HG03575 (cell line): Measurements from ENCODE around the gene TK2.
"Not testable (repeated sequence)": the region's sequence is repeated elsewhere in the genome, so short reads cannot be mapped to it uniquely, and the experiment has no call there.

Experiments used
- ATAC-seq: cut with Tn5 transposase; IDR thresholded peaks from one replicate; pipeline ENCODE4 v1.9.1; 2021; ENCODE audit not compliant: unreplicated experiment, insufficient number of reproducible peaks, low FRiP score; ENCODE audit errors: extremely low read depth

TK2 gene

DNA sequence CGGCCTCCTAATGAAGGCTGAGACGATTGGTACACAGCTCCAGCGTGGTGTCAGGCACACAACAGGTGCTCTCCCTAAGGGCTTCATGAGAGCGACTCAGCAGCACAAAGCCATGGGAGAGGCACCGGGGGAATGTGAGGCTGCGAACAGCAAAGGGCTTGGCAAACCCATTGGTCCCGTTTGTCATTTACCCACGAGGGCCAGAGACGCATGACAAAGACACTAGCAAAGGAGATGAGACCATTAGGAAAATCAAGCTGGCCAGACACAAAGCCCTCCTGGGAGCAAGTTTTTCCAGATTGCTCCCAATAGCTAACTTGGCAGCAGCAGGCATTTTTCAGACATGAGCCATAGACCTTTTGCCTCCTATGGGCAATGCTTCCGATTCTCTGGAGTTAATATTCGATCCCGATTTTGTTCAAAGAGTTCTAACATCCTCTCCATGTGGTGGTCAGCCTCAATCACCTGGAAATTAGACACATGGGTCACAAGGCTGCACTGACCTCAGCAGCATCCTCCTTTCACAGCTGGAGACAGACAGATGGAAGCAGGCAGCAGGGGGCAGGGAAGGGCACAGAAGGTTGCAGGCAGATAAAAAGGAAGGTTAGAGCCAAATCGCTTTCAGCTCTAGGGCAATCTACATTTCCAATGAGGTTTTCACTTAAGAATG lies 38.2 kb downstream of the TK2 start:
- ATAC-seq, result no peak

DNA sequence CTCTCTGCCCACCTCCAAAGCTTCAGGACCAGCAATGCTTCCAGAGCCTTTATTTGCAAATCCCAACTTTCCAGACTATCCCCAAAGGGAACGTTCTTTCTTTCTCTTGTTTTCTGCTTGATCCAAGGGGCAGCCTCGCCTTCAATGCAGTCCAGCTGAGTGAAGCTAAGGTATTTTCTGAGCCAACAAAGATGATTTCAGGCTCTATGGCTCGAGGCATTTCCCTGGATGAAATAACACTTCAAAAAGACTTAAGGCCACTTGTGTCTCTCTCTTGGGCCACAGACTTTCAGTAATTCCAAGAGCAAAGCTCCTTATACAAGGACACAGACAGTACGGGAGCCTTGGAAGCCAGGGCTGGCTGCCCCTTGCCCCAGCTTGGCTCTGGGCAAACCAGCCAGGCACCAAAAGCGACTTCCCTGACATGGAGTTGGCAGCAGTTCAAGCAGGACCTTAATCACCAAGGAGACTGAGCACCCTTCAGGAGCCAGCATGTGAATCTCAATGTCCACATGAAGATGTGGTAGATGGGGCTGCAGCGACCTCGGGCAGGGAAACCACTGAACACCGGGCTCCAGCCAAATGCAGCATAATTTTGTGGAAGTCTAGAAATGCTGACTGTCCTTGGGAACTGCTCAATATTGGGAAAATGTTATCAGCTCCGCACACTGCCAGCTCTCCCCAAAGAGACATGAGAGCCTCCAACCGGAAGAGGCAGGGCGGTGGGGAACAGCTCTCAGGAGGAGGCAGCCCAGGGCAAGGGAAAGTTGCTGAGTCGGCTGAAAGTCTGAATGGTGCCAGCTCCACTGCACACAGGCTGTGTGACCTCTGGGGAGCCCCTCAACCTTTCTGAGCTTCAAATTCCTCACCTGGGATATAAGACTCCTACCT lies 39.0 kb downstream of the TK2 start:
- no peak for ATAC-seq

DNA sequence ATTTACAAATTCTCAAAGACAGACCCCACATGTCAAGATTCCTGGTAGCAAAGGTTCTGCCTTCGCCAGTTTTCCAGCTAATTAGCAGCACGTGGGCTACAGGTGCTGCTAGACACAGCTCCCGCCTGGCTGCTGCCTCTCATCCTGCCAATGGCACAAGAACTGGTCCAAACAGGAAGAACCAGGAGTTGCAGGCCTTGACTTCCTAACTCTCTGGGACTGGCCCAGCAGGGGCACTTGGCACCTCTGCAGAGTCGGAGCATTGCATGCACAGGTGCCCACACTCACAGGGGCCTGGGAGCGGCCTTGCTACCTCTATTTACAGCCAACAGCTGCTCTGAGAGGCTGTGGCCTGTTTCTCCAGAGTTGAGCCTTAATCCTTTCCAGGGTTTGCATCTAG lies 39.6 kb downstream of the TK2 start:
- ATAC-seq, result no peak

DNA sequence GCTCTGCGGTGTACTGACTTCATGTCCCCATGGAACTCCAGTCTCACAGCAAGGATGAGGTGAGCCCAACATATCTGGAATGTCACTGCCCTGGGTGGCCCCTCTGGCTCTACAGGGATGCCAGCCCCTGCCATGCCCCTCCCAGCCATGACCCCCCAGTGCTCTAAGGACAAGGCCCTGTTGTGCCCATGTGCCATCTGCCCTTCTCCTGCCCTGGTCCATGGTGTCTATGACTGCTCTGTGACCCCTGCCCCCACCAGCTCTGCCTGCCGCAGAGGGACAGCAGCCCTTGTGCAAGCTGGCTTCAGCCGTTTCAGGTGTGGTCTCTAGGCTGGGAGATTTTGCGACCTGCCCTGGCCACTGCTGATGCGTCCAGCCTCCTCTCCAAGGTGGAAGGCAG lies 40.3 kb downstream of the TK2 start:
- ATAC-seq, result no peak

DNA sequence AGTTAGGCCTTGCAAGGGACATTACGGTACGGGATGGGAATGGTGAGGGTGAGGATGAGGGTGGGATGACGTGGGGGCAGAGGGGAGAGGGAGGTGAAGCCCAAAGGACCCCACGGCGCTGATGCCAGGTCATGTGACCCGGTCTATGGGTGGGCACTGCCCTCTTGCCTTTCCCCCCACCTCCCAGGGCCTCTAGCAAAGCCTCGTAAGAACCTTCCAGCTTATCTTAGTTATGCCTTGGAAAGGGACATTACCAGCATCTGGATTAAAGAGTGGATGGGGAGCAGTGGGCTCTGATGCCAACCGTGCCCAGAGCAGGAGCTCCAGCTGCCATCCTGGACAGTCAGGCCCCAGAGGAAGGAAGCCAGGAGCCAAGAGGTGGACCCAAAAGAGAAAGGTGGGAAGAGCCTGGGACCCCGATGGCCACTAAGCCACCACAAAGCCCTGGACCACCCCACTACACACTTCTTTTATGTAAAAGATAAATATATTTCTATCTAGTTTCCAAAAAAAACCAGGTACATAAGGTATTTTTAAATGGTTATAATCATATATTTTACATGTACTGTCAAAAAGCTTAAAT lies 40.9 kb downstream of the TK2 start:
- no peak for ATAC-seq

DNA sequence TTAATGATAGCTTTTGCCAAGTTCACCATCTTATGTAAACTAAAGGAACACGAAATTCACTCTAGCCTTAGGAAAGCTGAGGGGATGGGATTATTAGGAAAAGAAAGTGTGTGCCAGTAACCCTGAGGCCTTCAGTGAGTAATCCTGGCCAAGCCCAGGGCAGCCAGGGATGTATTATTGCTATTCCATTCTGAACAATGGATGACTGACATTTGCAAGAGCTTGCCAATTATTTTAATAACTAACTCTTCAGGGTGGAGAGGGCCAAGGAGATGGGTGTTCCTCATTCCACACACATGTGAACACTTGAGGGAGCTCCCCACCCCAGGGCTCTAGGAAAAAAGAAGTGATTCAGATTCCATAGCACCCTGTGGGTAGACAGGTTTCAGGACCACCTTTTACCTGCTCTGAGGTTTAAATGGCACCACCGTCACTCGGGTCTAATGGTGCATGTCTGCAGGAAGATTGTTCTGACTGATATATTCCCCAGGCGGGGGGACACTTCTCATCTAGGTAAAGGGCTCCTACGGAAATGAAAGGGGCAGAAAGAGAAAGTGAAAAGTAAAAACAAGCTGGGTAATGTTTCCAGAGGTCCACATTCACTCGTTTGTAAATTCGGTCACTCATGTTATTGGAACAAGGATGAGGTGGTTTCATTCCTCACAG lies 41.5 kb downstream of the TK2 start:
- no peak for ATAC-seq

DNA sequence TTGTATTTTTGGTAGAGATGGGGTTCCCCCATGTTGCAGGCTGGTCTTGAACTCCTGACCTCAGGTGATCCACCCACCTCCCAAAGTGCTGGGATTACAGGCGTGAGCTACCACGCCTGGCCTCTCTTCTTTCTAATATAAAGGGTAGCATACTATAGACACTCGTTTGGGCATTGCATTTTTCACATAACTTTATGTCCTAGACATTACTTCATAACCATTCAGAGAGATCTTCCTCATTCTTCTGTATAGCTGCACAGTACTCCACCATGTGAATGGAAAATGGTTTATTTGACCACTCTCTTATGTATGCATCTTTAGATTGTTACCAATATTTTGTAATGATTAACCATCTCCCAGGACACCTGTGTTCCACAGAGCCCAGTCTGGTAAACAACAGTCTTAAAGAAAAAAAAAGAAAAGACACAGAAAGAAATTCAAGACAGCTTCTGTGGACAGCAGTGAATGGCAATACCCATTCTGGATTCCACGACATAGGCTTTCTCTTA lies 42.1 kb downstream of the TK2 start:
- ATAC-seq, result no peak

DNA sequence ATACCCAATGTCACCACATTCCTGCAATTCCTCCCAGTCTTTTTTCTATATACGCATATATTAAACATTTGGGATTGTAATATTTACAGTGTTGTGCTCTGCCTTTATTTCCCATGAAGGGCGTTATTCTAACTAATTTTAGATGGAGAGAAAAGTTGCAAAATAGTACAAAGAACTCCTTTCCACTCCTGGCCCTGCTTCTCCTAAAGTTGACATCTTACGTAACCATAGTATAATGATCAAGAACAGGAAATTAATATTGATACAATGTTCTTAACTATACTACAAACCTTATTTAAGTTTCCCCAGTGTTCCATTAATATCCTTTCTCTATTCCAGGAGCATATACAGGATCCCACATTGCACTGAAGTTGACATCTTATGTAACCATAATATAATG lies 46.3 kb downstream of the TK2 start:
- ATAC-seq, result no peak

DNA sequence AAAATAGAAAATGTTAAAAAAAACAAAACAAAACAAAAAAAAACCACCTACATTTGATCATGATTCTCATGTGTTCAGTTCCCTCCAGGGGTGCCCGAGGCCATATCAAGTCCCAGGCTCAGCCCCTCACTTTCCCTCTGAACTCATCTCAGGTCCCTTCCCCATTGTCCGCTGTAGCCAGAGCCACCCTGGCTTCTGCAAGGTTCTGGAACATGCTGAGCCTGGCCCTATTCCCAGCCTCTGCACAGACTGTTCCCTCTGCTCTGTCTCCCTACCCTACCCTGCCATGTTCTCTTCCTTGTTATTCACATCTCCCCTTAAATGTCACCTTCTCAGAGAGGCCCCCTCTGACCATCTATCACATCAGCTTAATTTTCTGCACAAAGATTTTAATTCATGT lies 46.9 kb downstream of the TK2 start:
- ATAC-seq, result no peak

DNA sequence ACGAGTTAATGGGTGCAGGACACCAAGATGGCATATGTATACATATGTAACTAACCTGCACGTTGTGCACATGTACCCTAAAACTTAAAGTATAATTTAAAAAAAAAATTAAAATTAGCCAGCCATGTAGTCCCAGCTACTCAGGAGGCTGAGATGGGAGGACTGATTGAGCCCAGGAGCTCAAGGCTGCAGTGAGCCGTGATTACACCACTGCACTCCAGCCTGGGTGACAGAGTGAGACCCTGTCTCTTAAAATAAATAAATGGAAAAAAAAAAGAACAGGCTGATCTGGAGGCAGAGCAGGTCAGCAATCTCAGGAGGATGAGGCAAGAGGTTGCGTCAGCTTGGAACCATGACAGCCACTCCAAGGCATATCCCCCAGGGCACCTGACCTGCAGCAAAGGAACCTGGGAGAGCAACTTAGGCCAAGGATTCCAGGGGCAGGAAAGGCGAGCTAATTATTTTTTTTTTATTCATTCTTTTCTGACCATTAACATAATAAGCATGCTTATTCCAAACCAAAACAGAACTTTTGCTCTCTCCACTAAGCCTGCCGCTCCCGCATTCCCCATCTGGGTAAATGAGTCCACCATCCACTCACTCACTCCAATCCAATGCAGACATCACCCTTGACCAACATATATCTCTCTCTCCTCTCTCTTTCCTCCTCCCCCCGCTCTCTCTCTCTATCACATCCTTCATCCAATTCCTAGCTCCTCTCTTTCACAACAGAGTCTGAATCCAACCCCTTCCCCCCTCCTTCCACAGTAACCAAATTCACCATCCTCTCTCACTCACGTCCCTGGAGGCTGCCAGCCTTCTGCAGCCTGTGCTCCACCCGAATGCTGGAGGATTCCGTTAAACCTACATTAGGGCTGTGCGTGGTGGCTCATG lies 47.7 kb downstream of the TK2 start:
- ATAC-seq, result no peak

DNA sequence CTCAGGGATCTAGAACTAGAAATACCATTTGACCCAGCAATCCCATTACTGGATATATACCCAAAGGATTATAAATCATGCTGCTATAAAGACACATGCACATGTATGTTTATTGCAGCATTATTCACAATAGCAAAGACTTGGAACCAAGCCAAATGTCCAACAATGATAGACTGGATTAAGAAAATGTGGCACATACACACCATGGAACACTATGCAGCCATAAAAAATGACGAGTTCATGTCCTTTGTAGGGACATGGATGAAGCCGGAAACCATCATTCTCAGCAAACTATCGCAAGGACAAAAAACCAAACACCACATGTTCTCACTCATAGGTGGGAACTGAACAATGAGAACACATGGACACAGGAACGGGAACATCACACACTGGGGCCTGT lies 48.4 kb downstream of the TK2 start:
- not testable (repeated sequence) for ATAC-seq

DNA sequence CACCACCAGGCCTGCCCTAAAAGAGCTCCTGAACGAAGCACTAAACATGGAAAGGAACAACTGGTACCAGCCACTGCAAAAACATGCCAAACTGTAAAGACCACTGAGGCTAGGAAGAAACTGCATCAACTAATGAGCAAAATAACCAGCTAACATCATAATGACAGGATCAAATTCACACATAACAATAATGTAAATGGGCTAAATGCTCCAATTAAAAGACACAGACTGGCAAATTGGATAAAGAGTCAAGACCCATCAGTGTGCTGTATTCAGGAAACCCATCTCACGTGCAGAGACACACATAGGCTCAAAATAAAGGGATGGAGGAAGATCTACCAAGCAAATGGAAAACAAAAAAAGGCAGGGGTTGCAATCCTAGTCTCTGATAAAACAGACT lies 52.0 kb downstream of the TK2 start:
- not testable (repeated sequence) for ATAC-seq

DNA sequence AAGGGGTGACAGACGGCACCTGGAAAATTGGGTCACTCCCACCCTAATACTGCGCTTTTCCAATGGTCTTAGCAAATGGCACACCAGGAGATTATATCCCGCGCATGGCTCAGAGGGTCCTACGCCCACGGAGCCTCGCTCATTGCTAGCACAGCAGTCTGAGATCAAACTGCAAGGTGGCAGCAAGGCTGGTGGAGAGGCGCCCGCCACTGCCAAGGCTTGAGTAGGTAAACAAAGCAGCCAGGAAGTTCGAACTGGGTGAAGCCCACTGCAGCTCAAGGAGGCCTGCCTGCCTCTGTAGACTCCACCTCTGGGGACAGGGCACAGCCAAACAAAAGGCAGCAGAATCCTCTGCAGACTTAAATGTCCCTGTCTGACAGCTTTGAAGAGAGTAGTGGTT lies 53.7 kb downstream of the TK2 start:
- ATAC-seq, result not testable (repeated sequence)

DNA sequence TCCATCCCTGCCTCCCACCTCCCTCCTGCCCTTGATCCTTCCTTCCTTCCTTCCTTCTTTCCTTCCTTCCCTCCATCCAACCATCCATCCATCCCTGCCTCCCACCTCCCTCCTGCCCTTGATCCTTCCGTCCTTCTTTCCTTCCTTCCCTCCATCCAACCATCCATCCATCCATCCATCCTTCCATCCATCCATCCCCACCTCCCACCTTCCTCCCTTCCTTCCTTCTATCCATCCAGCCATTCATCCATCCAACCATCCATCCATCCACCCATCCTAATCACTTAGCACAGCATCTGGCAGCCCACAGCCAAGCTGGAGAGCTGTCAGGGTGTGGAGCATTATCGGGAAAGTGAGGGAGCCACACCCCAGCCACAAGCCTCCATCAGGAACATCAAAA lies 54.5 kb downstream of the TK2 start:
- no peak for ATAC-seq

DNA sequence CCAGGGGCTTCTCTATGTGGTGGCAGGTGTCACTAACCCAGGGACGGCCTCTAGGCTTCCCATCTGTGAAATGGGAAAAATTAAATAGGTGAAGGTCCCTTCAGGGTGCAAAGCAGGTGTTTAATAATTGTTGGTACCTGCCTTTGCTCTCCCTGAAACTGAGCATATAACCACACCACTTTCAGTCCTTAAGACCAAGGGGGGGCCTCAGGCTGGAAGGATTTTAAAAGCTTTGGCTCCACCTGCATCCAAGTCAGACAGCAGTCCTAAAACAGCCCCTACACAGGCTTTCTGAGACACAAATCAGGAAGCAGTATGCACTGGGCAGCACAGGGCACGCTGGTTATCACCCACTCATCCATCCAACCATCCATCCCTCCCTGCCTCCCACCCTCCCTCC lies 55.0 kb downstream of the TK2 start:
- no peak for ATAC-seq

DNA sequence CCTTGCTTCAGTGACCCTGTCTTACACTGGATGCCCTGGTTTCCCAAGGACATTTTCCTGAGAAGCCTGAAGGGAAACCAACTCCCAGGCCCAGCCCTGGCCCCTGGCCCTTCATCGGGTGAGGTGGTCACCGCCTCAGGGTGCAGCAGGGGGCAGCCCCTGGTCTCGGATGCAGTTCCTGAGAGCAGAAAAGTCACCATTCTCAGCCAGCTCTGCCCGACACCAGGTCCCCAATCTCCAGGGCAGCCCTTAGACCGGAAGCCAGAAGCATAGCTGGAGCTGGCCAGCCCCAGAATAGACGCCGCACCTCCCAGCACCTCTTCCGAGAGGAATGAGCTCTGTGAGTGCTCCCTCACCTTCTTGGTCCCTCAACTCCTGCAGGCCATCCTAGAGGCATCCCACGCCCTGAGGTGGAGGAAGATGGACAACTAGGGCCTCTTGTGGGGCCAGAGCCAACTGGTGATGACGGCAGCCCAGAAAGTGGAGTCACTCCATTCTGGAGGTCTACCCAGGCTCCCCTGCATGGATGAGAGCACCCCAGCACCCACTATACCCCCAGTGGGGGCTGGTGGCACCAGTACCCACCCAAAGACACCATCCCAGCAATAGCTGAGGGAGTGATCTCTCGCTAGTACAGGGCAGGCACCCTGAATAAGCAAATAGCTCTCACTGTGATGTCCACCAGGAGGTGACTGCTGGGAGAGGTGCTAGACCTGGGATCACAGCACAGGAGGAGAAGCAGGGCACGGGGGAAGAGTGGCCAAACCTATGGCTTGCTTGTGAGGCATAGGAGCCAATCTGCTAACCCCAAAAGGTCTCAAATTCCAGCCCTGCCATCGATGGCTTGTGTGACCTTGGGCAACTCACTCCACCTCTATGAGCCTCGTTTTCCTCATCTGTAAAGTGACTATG lies 56.2 kb downstream of the TK2 start:
- ATAC-seq, result no peak

DNA sequence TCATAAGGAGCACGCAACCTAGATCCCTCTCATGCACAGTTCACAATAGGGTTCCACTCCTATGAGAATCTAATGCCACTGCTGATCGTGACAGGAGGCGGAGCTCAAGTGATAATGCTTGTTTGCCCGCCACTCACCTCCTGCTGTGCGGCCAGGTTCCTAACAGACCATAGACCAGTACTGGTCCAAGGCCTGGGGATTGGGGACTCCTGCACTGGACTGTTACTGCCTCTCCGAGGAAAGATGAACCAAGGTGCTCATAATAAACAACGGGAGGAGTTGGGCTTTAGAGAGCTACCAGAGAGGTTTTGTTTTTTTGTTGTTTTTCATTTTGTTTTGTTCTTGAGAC lies 58.2 kb downstream of the TK2 start:
- no peak for ATAC-seq
